Activated CD8-positive, alpha-beta memory T cell treated with anti-CD3 and anti-CD28 coated beads for 4 hours (primary cell): ENCODE data around the gene MUC6.
"Not testable (repeated sequence)": the region's sequence is repeated elsewhere in the genome, so short reads cannot be mapped to it uniquely, and the experiment has no call there.

Experiments
- DNase-seq, 2 donors: peaks; one replicate each; pipeline ENCODE4 v3.0.0-alpha.2; 2020; ENCODE audit warnings: low read depth in 2 of 2

Gene MUC6

GRCh38 chr11:987671-988070, 48.8 kb downstream of the MUC6 start:
- no peak for DNase-seq

DNA sequence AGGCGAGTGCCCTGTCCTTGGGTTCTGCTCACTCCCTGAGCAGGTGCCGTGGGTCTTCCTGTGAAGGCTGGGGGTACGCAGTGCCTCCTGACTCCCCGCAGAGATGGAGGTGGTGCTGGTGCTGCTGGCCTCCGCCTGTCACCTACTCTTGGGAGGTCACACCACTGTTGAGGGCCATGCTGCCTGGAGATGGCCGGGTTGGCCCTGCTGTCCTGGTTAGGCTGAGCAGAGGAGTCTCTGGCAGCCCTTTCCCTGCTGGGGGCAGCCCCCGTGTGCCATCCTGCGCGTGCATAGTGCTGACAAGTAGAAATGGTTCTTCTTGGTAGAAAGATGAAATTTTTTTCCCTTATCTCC, 49.6 kb downstream of the MUC6 start:
- no peak for DNase-seq

DNA sequence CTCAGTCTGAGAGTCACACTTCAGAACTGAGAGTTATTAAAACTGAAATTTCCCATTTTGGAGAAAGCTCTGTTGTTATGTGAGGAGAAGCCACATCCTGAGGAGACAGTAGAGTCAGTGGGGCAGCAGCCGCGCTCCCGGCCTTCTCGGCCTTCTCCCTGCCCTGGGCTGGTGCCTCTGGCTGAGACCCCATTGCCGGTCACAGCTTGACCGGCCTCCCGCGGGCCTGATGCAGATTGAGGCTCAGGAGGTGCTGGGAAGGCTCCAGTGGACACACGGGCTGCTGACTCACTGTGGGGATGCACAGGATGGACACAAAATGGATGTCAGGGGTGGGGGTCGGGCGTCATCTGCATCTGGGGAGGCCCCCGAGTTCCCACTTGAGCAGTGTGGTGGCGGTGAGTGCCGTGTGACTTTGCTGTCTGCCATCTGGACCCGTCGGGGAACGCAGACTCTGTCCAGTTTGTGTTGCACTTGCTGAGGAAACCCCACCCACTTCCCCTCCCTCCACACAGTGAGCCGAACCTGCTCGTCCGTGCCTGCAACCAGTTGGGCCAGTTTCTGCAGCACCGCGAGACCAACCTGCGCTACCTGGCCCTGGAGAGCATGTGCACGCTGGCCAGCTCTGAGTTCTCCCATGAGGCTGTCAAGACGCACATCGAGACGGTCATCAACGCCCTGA, 50.1 kb downstream of the MUC6 start:
- no peak for DNase-seq

DNA sequence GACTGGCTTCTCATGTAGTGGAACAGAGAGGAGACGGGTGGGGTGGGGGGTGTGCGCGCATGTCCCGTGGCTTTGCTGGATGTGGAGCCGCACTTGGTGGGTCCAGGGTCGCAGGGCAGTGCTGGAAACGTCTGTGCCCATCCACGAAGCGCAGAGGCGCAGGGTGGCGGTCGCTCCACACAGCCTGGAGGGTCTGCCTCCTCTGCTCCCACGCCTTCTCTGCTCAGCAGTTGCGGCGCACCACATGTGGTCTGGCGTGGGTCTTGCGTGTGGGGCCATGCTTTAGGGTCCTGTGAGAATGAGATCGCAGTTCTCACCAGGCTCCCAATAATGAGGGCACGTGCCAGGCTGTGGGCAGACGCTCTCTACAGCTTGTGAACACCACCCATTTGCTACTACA, 50.7 kb downstream of the MUC6 start:
- DNase-seq = no peak

DNA sequence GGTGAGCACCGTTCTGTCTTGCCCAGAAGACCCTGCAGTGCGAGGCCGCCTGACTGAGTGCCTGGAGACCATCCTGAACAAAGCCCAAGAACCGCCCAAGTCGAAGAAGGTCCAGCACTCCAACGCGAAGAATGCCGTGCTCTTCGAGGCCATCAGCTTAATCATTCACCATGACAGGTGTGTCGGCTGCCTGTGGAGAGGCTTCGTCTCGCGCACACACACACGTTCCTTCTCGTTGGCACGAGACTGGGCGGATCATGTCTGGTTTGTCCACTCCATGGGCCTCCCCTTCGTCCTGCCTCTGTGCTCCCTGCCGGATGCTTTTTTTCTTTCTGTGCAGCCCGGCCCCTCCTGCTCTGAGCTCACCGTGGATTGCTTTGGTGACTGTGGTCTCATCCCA, 51.1 kb downstream of the MUC6 start:
- no peak for DNase-seq

DNA sequence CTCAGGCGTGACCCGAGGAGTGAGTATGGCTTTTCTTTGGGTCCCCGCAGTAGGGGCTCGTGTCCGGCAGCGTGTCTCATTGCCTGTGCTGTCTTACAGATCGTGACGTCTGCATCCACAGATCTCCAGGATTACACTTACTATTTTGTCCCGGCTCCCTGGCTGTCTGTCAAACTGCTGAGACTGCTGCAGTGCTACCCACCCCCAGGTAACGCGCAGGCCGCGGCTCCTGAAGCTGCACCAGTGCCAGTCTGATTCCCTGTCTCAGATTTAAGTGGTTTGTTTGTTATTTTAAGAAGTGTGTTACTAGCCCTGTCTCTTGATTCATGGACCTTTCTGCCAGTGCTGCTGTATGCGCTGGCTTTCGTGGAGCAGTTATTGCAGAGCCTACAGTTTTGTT, 52.0 kb downstream of the MUC6 start:
- no peak for DNase-seq

DNA sequence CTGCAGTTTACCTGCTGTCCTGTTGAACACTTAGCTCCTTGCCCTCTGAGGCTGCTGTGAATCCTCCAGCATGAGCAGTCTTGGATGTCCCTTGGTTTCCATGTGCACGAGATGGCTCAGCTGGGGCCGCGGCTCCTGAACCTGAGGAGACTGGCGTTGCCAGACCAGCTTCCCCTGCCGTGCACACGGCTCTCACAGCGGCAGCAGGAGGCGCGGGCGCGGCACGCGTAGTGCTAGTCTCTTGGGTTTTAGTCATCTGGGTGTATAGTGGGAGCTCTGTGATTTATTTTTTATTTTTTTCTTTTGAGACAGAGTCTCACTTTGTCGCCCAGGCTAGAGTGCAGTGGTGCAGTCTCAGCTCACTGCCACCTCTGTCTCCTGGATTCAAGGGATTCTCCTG, 54.8 kb downstream of the MUC6 start:
- no peak for DNase-seq

DNA sequence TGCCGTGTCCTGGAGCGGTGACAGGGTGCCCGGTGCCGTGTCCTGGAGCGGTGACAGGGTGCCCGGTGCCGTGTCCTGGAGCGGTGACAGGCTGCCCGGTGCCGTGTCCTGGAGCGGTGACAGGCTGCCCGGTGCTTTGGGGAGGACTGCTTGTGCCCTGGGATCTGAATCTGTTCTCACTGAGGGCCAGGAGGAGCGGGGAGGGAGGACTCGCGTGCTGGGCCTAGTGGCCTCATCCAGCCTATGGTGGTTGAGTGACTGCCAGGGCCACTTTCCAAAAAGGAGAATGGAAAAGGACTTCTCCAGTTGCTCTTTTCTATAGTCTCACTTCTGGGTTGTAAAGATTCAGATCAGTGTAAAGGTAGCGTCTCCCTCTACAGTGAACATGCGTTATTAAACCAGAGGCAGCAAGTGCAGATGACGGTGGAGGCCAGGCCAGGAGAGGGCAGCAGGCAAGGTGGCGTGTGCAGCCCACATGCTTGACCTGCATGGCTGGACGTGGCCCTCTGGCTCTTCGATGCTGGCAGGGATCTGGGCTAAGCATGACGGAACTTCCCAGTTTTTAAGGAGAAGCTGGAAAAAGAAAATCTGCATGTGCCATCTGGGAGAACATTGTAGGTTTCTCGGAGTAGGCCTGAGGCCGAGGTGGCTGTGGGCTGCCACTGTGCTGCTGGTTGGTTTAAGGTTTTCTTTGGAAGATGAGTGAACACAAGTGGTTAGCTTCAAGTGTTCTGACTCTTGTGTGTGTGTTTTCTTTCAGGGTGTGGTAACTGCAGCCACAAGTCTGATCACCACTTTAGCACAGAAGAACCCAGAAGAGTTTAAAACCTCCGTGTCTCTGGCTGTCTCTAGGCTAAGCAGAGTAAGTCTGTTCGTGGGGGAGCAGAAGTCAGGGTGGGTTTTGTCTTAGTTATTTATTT, 55.8 kb downstream of the MUC6 start:
- DNase-seq = no peak

DNA sequence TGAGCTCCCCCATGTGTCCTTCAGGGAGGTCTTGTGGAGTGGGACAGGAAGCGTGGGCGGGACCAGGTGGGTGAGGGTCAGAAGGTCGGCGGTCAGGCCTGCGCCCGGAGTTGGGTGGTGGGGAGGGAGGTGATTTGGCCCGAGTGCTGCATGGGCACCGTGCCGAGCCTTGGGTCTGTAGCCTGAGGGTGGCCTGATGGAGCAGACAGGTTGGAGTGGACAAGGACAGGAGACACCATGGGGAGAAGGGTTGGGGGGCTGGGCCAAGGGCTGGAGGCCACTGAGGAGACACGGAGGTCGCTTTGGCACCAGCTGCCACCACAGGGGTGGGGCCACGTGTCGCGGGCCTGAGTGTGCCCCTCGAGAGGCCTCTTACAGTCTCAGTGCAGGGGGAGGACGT, 57.7 kb downstream of the MUC6 start:
- no peak for DNase-seq

DNA sequence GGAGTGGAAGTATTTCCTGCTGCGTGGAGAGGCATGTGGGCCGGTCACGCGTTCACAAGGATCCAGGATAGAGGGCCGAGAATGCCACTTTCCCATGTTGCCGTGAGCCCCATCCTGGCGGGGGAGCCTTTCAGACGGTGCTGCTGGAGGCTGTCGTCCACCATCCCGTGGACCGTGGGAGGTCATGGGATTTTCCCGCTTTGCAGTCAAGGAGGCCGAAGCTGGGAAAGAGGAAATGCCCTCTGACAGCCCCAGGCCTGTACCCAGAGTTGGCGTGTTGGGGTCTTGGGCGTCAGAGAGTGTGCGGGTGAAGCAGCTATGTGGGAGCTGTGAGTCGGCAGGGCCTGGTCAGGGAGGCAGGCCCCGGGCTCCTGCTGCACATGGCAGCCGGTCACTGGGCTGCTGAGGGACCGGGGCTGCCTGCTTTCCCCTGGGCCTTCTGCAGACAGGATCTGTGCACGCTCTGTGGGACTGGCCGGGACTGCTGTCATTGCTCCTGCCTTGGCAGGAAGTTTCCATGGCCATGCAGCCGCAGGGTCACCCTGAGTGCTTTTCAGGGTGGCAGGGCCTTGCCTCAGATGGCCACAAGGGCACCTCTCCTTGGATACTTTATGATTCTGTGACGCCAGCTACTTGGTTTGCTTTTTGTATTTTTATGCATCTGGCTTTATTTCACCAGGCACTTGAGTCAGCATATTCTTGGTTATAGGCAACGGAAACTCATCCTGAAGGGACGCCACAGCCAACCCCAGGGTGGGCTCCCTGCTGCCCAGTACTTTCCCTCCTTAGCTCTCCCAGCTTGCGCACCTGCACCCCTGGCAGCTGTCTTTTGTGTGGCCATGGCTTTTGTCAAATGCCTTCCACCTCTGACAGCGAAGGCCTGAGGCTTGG, 58.4 kb downstream of the MUC6 start:
- no peak for DNase-seq

DNA sequence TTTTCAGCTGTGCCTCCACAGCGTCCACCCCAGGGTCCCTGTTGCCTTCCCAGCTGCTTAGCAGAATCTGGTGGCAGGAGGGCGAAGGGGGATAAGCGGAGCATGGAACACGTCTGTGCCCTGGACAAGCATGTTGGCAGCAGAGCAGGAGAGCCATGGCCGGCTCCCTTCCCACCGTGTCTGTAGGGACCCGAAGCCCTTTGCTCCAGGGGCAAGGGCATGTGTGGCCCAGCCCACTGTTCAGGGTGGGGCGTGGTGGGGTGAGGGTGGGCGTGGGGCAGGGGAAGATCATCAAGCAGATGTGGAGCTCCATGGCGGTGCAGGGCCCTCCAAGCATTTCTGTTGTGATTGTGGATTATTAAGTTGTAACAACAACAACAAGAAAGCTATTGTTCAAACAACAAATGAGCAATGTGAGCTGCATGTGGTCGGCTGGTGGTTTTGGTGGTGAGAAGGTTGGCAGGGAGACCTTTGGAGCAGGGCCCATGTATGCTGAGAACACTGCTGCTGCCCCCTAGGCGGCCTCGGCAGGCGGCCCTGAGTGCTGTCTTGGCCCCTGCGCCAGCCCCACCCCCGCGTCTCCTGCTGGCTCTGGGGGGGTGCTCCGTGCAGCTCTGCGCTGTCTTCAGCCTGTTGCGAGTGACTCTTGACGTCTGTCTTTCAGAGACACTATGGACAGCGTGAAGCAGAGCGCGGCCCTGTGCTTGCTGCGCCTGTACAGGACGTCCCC, 59.9 kb downstream of the MUC6 start:
- no peak for DNase-seq

GRCh38 chr11:975827-976226, 60.7 kb downstream of the MUC6 start:
- no peak for DNase-seq

DNA sequence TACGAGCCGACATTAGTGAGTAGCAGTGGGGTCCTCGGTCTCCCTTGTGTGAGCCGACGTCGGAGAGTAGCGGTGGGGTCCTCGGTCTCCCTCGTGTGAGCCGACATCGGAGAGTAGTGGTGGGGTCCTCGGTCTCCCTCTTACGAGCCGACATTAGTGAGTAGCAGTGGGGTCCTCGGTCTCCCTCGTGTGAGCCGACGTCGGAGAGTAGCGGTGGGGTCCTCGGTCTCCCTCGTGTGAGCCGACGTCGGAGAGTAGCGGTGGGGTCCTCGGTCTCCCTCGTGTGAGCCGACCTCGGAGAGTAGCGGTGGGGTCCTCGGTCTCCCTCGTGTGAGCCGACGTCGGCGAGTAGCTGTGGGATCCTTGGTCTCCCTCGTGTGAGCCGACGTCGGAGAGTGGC, 61.1 kb downstream of the MUC6 start:
- DNase-seq = not testable (repeated sequence)

DNA sequence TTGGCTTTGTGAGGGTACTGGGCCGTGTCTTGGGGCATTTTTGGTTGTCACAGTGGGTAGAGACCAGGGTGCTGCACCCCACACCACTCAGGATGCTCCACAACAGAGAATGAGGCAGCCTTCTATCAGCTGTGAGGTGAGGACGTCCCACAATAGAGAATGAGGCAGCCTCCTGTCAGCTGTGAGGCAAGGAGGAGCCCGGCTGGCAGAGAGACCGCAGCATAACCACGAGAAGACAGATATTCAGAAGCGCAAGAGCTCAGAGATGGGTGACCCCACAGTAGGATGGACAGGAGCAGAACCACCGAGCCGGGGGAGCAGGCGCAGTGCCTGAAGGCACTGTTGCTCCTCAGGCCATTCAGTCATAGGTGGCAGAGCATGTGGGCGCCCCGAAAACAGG, 63.3 kb downstream of the MUC6 start:
- DNase-seq = no peak

DNA sequence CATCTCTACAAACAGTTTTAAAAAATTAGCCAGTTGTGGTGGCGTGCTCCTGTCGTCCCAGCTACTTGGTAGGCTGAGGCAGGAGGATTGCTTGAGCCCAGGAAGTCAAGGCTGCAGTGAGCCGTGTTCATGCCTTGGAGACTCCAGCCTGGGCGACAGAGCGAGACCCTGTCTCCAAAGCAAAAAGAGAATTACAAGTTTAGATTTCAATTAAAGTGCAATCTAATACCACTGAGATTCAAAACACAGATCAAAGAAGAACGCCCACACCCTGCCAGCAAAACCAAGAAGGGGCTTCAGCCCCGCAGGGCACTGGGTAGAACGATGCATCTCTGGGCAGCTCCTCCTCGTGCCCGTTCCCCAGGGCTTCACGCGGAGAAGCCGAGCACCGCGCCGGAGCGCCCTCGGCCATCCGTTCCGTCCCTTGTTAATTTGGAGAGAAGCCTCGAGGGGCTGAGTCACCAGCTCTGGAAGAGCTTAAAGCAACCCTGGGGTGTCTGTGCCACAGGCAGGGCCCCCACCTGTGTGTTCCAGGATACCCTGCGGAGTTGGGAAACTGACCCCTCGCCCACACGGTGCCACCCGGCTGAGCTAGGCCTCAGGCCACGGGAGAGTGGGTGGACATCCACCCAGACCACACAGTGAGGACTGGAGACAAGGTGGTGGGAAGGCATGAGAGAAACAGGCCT, 63.9 kb downstream of the MUC6 start:
- no peak for DNase-seq

DNA sequence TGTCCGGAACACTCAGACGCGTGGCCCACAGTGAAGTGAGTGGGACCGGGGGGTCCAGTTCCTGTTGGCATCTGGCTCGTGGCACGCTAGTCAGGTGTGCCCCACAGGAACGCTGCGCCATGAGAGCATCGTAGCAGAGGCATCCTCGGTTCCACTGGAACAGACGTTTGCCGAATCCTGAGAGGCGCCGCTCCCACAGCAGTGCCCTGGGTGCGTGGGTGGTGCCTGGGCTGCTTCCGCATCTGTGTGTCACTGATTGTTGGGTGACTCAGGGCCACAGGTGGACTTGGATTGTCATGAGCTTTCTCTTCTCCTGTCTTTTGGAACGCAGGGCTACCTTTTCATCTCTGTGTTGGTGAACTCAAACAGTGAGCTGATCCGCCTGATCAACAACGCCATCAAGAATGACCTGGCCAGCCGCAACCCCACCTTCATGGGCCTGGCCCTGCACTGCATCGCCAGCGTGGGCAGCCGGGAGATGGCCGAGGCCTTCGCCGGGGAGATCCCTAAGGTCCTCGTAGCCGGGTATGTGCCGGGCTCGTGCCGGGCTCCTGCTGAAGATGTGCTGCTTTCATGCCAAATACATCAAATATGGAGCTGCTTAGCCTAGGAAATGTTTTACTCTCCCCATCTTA, 64.7 kb downstream of the MUC6 start:
- DNase-seq = no peak

- DNase-seq = no peak
Observed at GRCh38 chr11:971092-971690, 65.3 kb downstream of the MUC6 start.

- DNase-seq = no peak
Observed at GRCh38 chr11:970319-970871, 66.1 kb downstream of the MUC6 start.

GRCh38 chr11:969651-970205, 66.8 kb downstream of the MUC6 start:
- DNase-seq = no peak

DNA sequence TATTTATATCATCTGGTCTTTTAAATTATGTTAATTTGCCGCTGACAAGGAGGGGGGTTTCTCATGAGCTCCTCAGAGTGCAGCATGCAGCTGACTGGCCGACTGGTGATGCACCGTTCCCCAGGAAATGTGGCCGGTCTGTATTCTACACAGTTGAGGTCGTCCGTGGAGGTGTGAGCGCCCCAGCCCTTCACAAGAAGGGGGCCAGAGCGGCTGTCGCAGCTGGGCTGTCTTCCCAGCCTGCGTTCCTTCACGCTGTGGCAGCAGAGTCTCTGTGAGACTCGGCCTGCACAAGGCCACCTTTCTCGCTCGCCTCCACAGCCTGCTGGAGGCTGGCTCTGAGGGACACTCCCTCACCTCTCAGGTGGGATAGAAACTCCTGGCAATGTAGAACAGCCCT, 67.7 kb downstream of the MUC6 start:
- no peak for DNase-seq
